Measurements from ENCODE around the gene APBB2. TPM values are rescaled to one million over a fixed set of nuclear protein-coding genes. Genes with fewer than 3 reads are reported as not detected.

The APBB2 gene
- total and polyA plus RNA-seq, 10 of the 15 experiments (the other 5 are each of a cell fraction or from before 2014, with no cell fraction given) = 2.7 to 24.6 (median 19.0) TPM

DNA sequence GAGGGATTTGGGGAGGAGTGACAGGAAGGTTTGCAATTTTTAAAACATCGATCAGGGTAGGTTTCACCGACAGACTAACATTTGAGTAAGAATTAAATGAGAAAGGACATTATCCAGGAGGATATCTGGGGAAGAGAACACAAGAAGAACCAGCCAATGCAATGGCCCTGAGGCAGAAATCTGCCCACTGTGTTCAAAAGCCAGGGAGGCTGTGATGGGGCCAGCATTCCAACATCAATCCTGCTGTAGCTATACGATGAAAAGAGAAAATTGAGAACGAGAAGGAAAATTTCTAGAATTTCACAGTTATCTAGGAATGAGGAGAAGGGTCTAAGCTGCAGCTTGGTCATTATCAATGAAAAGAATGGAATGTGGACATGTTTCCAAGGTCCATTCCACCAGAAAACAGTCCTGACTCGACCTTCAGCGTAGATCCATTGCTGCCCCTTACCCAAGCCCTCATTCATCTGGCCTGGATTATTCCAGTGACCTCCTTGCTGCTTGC is 84.4 kb downstream of the APBB2 start:
- in situ Hi-C loops (cut with MboI) (no loop called here), intact Hi-C loops (cut with micrococcal nuclease; ENCODE audit: unreplicated experiment) (no loop called here)
- CTCF ChIA-PET = no interaction called here
- DNase-seq (ENCODE audit: low read depth, low spot score) (no peak), FAIRE-seq (no peak), ATAC-seq (no peak)
- Histone ChIP-seq H3K27ac (ENCODE audit: control insufficient read depth, insufficient read depth) (no peak overlapping the region), H3K4me3 (no peak overlapping the region), H3K9me3 (replicated peaks; ENCODE audit: control insufficient read depth, insufficient read depth, low read length) (no peaks in the 10 kb centered on the region; the same call in 2 of the 3 replicates), H3K79me2 (ENCODE audit: control insufficient read depth, insufficient read depth, low read length) (no peaks in the 10 kb centered on the region; the same call in none of the 2 replicates), H3K4me2 (ENCODE audit: control insufficient read depth, insufficient read depth) (no peak overlapping the region), H2AFZ (ENCODE audit: control insufficient read depth, low read depth, low read length) (no peak overlapping the region), H3K27me3 (replicated peaks in 1 of 2; ENCODE audit: control insufficient read depth in 2 of 2, insufficient read depth in 2 of 2, low read length in 1 of 2) (no peaks in the 10 kb centered on the region), H3K36me3 (ENCODE audit: control insufficient read depth in 2 of 2, insufficient read depth in 2 of 2, low read length in 1 of 2) (no peaks in the 10 kb centered on the region), H4K20me1 (ENCODE audit: control insufficient read depth, insufficient read depth) (no peaks in the 10 kb centered on the region), H3K9ac (ENCODE audit: control insufficient read depth, insufficient read depth, low read length) (no peak overlapping the region), H3K4me1 (ENCODE audit: control insufficient read depth, insufficient read depth, low read length) (peaks cover 5% of the 10 kb centered on the region; the same call in 1 of the 2 replicates)
- TF ChIP-seq SMAD1 (IDR thresholded peaks at IDR 0.05; ENCODE audit: low read depth, partially characterized antibody) (no peak), RELA (IDR thresholded peaks at IDR 0.05; ENCODE audit: borderline replicate concordance, partially characterized antibody) (no peak), PML (IDR thresholded peaks at IDR 0.05; ENCODE audit: low read length) (no peak), SUPT20H (IDR thresholded peaks at IDR 0.05; ENCODE audit: borderline replicate concordance, control insufficient read depth, low read depth, low read length) (no peak), RAD51 (IDR thresholded peaks at IDR 0.05) (no peak), PKNOX1 (IDR thresholded peaks at IDR 0.05) (no peak), CBX3 (IDR thresholded peaks at IDR 0.05; ENCODE audit: borderline replicate concordance, low read depth) (no peak), NBN (IDR thresholded peaks at IDR 0.05) (no peak), ZNF274 (IDR thresholded peaks at IDR 0.05; ENCODE audit: insufficient read depth, insufficient read length) (no peak), BHLHE40 (IDR thresholded peaks at IDR 0.05; ENCODE audit: borderline replicate concordance in 1 of 2, low read depth in 2 of 2, low read length in 1 of 2) (no peak), ZNF384 (IDR thresholded peaks at IDR 0.05; ENCODE audit: borderline replicate concordance, low read depth, low read length) (no peak)
- BruUV-seq (replicated peaks) = no TSS peak
- POLR2A ChIA-PET = no interaction called here
- WGBS (ENCODE audit: insufficient coverage, insufficient replicate concordance, low lambda C conversion rate, missing lambda C conversion rate) = 79% methylated on average over 6 of the region's 6 CpGs
- RAD21 ChIA-PET (ENCODE audit: unreplicated experiment) = interaction anchor here (0.8 kb wide), 1 partner anchor 82 kb away, joined by 3 read pairs; no protein-coding TSS in a partner anchor
- SMC1A ChIA-PET (ENCODE audit: uncharacterized antibody, unreplicated experiment) = interaction anchor here (0.6 kb wide), 1 partner anchor 10 kb away, joined by 3 read pairs; no protein-coding TSS in a partner anchor
